ENCODE data around the gene COPG1.

DNA sequence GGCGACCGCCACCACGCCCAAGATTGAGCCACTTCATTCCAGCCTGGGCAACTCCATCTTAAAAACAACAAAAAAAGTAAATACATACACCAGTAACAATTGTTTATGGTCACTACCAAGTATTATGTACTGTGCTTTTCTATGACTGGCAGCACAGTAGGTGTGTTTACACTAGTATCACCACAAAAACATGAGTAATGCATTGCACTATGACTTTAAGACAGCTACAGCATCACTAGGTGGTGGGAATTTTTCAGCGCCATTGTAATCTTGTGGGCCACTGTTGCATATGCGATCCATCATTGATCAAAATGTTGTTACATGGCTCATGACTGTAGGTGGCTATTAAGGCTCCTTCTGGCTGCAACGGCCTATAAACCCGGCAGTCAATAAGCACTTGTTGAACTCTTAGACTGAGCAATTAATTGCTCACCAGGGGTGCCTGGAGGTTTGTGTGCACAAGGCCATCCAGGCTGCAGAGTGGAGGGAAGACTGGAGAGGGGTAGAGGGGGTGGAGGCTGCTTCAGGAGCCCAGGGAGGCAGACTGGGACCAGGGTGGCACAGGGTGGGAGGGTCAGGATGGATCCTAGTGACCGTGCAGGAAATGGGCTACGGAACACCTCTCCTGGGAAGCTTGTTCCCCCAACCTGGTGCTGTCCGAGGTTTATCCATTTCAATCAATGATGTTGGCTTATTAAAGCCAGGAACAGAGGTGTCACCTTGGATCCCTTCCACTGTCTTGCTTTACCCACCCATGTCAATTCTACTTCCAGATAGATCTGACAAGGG lies 17.9 kb upstream of the COPG1 start:
- TF ChIP-seq POLR2A (IDR thresholded peaks at IDR 0.05; ENCODE audit: low read length), result no peak
- no peak for TF ChIP-seq GATA1 (IDR thresholded peaks at IDR 0.05; ENCODE audit: low read depth, low read length)

All from erythroblast (primary cell).